Measurements from ENCODE around the gene SORL1. TPM values are rescaled to one million over a fixed set of nuclear protein-coding genes. Genes with fewer than 3 reads are reported as not detected.

The SORL1 gene
- total RNA-seq, 1 experiment from 2014 or later, result 197 TPM

DNA sequence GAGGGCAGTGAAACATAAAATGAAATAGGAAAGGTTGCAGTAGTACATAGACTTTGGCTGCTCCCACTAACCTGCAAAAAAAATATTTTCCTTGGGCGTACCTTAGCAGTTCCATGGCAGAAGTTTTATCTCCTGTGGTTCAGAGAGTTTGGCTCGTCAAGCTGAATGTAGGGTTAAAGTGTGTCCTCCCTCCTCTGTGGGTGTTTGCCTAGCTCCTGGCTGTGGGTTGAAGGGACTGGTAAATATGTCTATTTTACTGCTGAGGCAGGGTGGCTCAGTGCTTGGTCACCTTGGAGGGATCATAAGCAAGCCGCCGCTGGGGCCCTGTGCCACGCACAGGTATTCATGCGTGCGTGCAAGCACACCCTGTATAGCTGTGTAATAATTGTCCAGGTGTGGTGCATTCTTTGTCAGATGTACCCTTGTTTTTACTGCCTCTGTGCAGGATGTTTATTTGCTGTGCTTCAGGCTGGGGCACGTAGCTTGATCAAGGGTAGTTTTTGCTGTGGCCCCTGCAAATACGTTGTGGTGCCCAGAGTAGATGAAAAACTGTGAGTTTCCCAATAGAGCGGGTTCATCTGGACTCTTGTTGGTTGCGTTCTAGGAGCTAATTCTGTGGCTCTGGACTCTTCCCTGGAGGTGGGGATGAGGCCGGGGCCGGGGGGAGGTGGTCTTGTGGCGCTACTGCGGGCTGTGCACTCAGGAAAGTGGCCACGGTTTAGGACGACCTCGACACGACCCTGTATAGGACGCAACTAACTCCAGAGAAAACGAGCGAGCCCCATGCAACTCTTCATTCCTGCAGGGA, 732 bp upstream of the SORL1 start:
- Histone ChIP-seq H3K9ac (ENCODE audit: low read length) (peak overlapping the region; percentile 90), H3K27me3 (ENCODE audit: low read length) (no peaks in the 10 kb centered on the region), H4K20me1 (ENCODE audit: insufficient read depth, low read depth, low read length) (no peaks in the 10 kb centered on the region), H3K4me1 (ENCODE audit: low read length) (peaks cover 85% of the 10 kb centered on the region), H3K4me3 (ENCODE audit: low read length) (peak overlapping the region; percentile 73), H3K4me2 (ENCODE audit: low read depth, low read length, poor library complexity, severe bottlenecking) (peak overlapping the region; percentile 97), H3K9me3 (ENCODE audit: low read length) (no peaks in the 10 kb centered on the region), H3K9me2 (replicated peaks; ENCODE audit: insufficient read depth, low read length) (no peaks in the 10 kb centered on the region), H3K27ac (ENCODE audit: low read length) (peak overlapping the region; percentile 99), H3K36me3 (ENCODE audit: insufficient read depth, low read length) (peaks cover 5% of the 10 kb centered on the region; the same call in 1 of the 2 replicates), H3K79me2 (ENCODE audit: low read length) (peaks cover 62% of the 10 kb centered on the region), H2AFZ (ENCODE audit: low read length) (no peak overlapping the region)
- DNase-seq, result peak; percentile 72

DNA sequence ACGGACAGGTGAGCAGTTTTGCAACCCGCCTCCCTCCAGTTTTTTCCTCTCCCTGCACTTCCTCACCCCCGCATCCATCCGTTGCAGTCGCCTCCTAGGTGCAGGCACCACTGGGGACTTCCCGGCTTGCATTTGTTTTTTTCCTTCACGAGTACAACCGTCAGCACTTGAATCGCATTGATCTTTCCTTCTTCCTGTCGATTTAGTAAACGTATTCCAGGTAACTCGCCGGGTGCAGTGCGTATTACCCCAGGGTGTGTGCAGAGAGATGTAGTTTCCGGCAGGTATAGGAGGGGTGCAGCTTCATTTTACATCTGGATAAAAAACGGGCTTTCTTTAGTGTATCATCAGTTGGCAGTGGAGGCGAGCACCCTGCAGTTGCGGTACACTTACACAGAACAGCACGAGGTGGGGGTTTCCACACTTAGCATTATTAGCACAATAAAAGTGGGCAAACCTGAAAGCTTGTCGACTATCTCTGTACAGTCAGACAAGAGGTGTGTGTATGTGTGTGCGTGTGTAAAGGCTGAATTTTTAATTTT, 566 bp downstream of the SORL1 start, which contains the start of gene SORL1-AS1:
SORL1-AS1 (minus strand) TSS at position 359 of the 542 bp plus-strand sequence.
- Histone ChIP-seq H2AFZ (ENCODE audit: low read length) (no peak within 1 kb of the TSS), H3K27me3 (ENCODE audit: low read length) (no peaks in the 10 kb centered on the region), H3K9ac (ENCODE audit: low read length) (peak within 1 kb of the TSS; percentile 90)

DNA sequence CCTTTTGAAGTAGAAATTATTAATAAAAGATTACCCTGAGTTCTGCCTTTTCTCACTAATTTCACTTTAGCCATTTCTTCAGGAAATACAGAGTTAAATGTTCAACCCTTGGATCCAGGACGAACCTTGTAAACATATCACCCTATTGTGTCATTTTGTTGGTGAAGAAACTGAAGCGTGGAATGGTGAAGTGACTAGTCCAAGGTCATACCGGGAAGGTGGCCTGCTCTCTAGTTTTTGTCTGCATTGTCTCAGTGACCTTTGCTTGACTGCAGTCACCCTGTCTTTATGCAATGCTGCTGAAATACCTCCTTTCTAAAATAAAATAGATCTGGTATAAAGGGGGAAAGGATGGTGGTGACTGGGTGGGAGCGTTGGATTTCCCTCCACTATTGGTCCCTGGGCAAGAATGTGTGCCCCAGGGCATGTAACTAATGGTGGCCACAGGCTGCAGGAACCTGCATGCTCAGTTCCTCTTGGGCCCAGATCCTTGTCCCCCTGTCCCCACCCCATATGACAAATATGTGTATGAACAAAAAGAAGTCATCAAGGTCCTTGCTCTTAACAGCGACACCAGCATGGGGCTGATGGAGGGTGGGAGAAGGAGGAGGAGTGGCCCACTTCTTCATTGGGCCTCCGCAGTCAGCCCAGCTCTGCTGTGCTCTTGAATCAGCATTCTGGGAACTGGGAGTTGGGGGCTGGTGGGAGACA, 1.6 kb downstream of the SORL1 start:
- Histone ChIP-seq H3K9ac (ENCODE audit: low read length) (peak overlapping the region; percentile 90), H3K79me2 (ENCODE audit: low read length) (peaks cover 86% of the 10 kb centered on the region), H3K4me2 (ENCODE audit: low read depth, low read length, poor library complexity, severe bottlenecking) (peak overlapping the region; percentile 97), H3K4me3 (ENCODE audit: low read length) (peak overlapping the region; percentile 82), H4K20me1 (ENCODE audit: insufficient read depth, low read depth, low read length) (0 out of 2 replicates have a peak, but pooled peaks cover 7% of the 10 kb centered on the region), H3K9me2 (replicated peaks; ENCODE audit: insufficient read depth, low read length) (no peaks in the 10 kb centered on the region), H3K4me1 (ENCODE audit: low read length) (peaks cover 86% of the 10 kb centered on the region), H3K27me3 (ENCODE audit: low read length) (no peaks in the 10 kb centered on the region), H3K27ac (ENCODE audit: low read length) (peak overlapping the region; percentile 99), H3K9me3 (ENCODE audit: low read length) (no peaks in the 10 kb centered on the region), H2AFZ (ENCODE audit: low read length) (no peak overlapping the region), H3K36me3 (ENCODE audit: insufficient read depth, low read length) (peaks cover 9% of the 10 kb centered on the region)
- DNase-seq, result peak; percentile 70

More for the DNA sequence above, 566 bp downstream of the SORL1 start, which contains the start of gene SORL1-AS1:
- no peaks in the 10 kb centered on the region for H3K9me3 ChIP-seq (ENCODE audit: low read length)
- H3K9me2 ChIP-seq (replicated peaks; ENCODE audit: insufficient read depth, low read length), result no peaks in the 10 kb centered on the region
- peak; percentile 61 for DNase-seq
- H3K27ac ChIP-seq (ENCODE audit: low read length), result peak within 1 kb of the TSS; percentile 99
- H4K20me1 ChIP-seq (ENCODE audit: insufficient read depth, low read depth, low read length), result 0 out of 2 replicates have a peak, but pooled peaks cover under 1% of the 10 kb centered on the region
- H3K4me1 ChIP-seq (ENCODE audit: low read length), result peaks cover 86% of the 10 kb centered on the region
- peaks cover 8% of the 10 kb centered on the region for H3K36me3 ChIP-seq (ENCODE audit: insufficient read depth, low read length)
- peaks cover 75% of the 10 kb centered on the region for H3K79me2 ChIP-seq (ENCODE audit: low read length)
- peak within 1 kb of the TSS; percentile 82 for H3K4me3 ChIP-seq (ENCODE audit: low read length)
- H3K4me2 ChIP-seq (ENCODE audit: low read depth, low read length, poor library complexity, severe bottlenecking), result peak within 1 kb of the TSS; percentile 97

DNA sequence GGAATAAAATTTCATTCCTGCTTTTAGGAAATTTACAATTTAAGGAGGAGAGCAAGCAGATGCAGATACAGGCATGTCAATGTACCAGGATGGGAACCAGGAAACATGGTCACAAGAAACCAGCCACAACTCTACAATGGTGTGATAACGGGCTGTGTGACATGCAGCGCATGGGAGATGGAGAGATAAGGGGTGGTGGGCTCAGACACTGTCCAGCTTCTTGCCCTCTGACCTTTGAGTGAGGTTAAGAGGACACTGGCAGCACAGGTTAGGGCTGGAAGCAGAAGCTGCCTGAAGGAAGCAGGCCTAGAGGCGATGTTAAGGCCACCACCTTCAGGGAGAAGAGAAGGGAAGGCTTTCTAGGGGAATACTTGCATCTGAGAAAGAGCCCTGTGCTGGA, 3.0 kb downstream of the SORL1 start:
- Histone ChIP-seq H4K20me1 (ENCODE audit: insufficient read depth, low read depth, low read length) (peaks cover 7% of the 10 kb centered on the region; the same call in 1 of the 2 replicates), H3K9ac (ENCODE audit: low read length) (peak overlapping the region; percentile 90), H3K9me3 (ENCODE audit: low read length) (no peaks in the 10 kb centered on the region), H3K27me3 (ENCODE audit: low read length) (no peaks in the 10 kb centered on the region), H2AFZ (ENCODE audit: low read length) (no peak overlapping the region), H3K4me3 (ENCODE audit: low read length) (peak overlapping the region; percentile 82), H3K9me2 (replicated peaks; ENCODE audit: insufficient read depth, low read length) (no peaks in the 10 kb centered on the region), H3K36me3 (ENCODE audit: insufficient read depth, low read length) (peaks cover 9% of the 10 kb centered on the region), H3K79me2 (ENCODE audit: low read length) (peaks cover 96% of the 10 kb centered on the region), H3K4me2 (ENCODE audit: low read depth, low read length, poor library complexity, severe bottlenecking) (peak overlapping the region; percentile 97), H3K4me1 (ENCODE audit: low read length) (peaks cover 87% of the 10 kb centered on the region), H3K27ac (ENCODE audit: low read length) (peak overlapping the region; percentile 99)
- DNase-seq, result no peak

DNA sequence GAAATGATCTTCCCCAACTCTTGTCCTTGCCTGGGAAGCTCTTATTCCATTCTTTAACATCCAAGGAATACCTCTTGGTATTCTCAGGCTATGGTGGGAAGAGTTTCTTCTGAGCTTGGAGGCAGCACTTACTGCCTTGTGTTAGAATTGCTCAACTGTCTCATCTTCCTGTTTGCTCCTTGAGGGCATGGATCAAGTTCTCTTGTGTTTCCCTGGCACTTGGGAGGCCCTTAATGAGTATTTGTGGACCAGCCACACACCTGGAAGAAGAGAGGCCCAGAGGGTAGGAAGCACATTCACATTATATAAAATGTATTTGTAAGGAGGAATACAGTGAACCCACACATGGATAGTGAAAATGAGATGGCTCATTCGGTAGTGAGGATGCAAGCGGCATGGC, 4.0 kb downstream of the SORL1 start:
- Histone ChIP-seq H3K27ac (ENCODE audit: low read length) (peak overlapping the region; percentile 99), H3K9ac (ENCODE audit: low read length) (peak overlapping the region; percentile 90), H3K36me3 (ENCODE audit: insufficient read depth, low read length) (peaks cover 9% of the 10 kb centered on the region), H2AFZ (ENCODE audit: low read length) (no peak overlapping the region), H4K20me1 (ENCODE audit: insufficient read depth, low read depth, low read length) (peaks cover 8% of the 10 kb centered on the region; the same call in 1 of the 2 replicates), H3K9me3 (ENCODE audit: low read length) (no peaks in the 10 kb centered on the region), H3K9me2 (replicated peaks; ENCODE audit: insufficient read depth, low read length) (no peaks in the 10 kb centered on the region), H3K79me2 (ENCODE audit: low read length) (peaks cover 97% of the 10 kb centered on the region), H3K4me1 (ENCODE audit: low read length) (peaks cover 87% of the 10 kb centered on the region), H3K27me3 (ENCODE audit: low read length) (no peaks in the 10 kb centered on the region), H3K4me3 (ENCODE audit: low read length) (peak overlapping the region; percentile 46; the same call in 1 of the 2 replicates), H3K4me2 (ENCODE audit: low read depth, low read length, poor library complexity, severe bottlenecking) (peak overlapping the region; percentile 97)
- no peak for DNase-seq

- Histone ChIP-seq H3K27ac (ENCODE audit: low read length) (peak overlapping the region; percentile 99), H3K4me3 (ENCODE audit: low read length) (peak overlapping the region; percentile 46; the same call in 1 of the 2 replicates), H3K4me2 (ENCODE audit: low read depth, low read length, poor library complexity, severe bottlenecking) (peak overlapping the region; percentile 97)
These were observed 4.8 kb downstream of the SORL1 start for GRCh38 chr11:121456816-121457431.

DNA sequence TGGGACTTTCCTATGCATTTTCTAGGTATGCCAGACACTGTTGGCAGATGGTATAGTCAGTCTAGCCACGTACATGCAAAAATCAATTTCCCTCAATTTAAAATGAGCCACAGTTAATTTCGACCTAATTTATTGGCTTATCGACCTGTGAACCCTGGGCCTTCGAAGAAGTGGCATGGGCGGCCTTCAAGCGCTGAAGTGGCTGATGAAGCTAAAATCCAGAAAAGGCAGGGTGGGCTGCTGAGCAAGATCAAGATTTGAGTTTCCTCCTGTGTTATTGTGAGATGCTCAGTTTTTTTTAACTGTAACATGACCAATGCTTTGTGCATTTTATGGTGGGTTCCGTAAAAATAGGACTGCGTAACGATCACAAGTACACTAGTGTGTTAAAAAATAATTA, 6.4 kb downstream of the SORL1 start:
- Histone ChIP-seq H3K36me3 (ENCODE audit: insufficient read depth, low read length) (peaks cover 4% of the 10 kb centered on the region; the same call in 1 of the 2 replicates), H3K4me3 (ENCODE audit: low read length) (no peak overlapping the region), H3K9ac (ENCODE audit: low read length) (no peak overlapping the region), H4K20me1 (ENCODE audit: insufficient read depth, low read depth, low read length) (peaks cover 23% of the 10 kb centered on the region; the same call in 1 of the 2 replicates), H3K79me2 (ENCODE audit: low read length) (peaks cover 99% of the 10 kb centered on the region), H3K27me3 (ENCODE audit: low read length) (no peaks in the 10 kb centered on the region), H3K27ac (ENCODE audit: low read length) (peak overlapping the region; percentile 99; the same call in 1 of the 2 replicates), H3K9me3 (ENCODE audit: low read length) (no peaks in the 10 kb centered on the region), H3K9me2 (replicated peaks; ENCODE audit: insufficient read depth, low read length) (no peaks in the 10 kb centered on the region), H3K4me2 (ENCODE audit: low read depth, low read length, poor library complexity, severe bottlenecking) (peak overlapping the region; percentile 97), H3K4me1 (ENCODE audit: low read length) (peaks cover 100% of the 10 kb centered on the region), H2AFZ (ENCODE audit: low read length) (no peak overlapping the region)
- DNase-seq, result no peak

More at GRCh38 chr11:121456816-121457431, 4.8 kb downstream of the SORL1 start:
- H3K4me1 ChIP-seq (ENCODE audit: low read length), result peaks cover 88% of the 10 kb centered on the region
- no peak overlapping the region for H2AFZ ChIP-seq (ENCODE audit: low read length)
- no peaks in the 10 kb centered on the region for H3K9me2 ChIP-seq (replicated peaks; ENCODE audit: insufficient read depth, low read length)
- peaks cover 9% of the 10 kb centered on the region for H3K36me3 ChIP-seq (ENCODE audit: insufficient read depth, low read length)
- no peak for DNase-seq
- no peaks in the 10 kb centered on the region for H3K27me3 ChIP-seq (ENCODE audit: low read length)
- H3K9ac ChIP-seq (ENCODE audit: low read length), result peak overlapping the region; percentile 90
- H3K9me3 ChIP-seq (ENCODE audit: low read length), result no peaks in the 10 kb centered on the region
- peaks cover 12% of the 10 kb centered on the region; the same call in 1 of the 2 replicates for H4K20me1 ChIP-seq (ENCODE audit: insufficient read depth, low read depth, low read length)
- peaks cover 97% of the 10 kb centered on the region for H3K79me2 ChIP-seq (ENCODE audit: low read length)

Data from Karpas-422 (cell line).